Trophoblast cell (in vitro differentiated cells and primary cell): ENCODE results near the gene SNIP1.
A peak's percentile ranks its signal among the peaks of the same experiment; 100 is the strongest.

Experiments
- DNase-seq, 2 donors: peaks; one replicate each; pipeline ENCODE4 v3.0.0-alpha.2; 2016
- H2AFZ ChIP-seq: 2 replicates; pipeline ENCODE4 v1.6.1; 2013; ENCODE audit warnings: low read length, moderate library complexity, mild to moderate bottlenecking; ENCODE audit not compliant: insufficient read depth, poor library complexity
- H2AK5ac ChIP-seq: 2 replicates; pipeline ENCODE4 v1.6.1; 2013; ENCODE audit warnings: mild to moderate bottlenecking, low read length
- H2BK120ac ChIP-seq: 2 replicates; pipeline ENCODE4 v1.6.1; 2013; ENCODE audit warnings: low read length, mild to moderate bottlenecking, moderate library complexity; ENCODE audit not compliant: insufficient read depth, poor library complexity
- H2BK12ac ChIP-seq: 2 replicates; pipeline ENCODE4 v1.6.1; 2013; ENCODE audit warnings: mild to moderate bottlenecking, low read length, moderate library complexity
- H2BK5ac ChIP-seq: 2 replicates; pipeline ENCODE4 v1.6.1; 2013; ENCODE audit warnings: low read length, low read depth, moderate library complexity, mild to moderate bottlenecking; ENCODE audit not compliant: poor library complexity
- H3K14ac ChIP-seq: 2 replicates; pipeline ENCODE4 v1.6.1; 2013; ENCODE audit warnings: mild to moderate bottlenecking, low read length
- H3K18ac ChIP-seq: 2 replicates; pipeline ENCODE4 v1.6.1; 2013; ENCODE audit warnings: mild to moderate bottlenecking, low read length
- H3K23ac ChIP-seq: 2 replicates; pipeline ENCODE4 v1.6.1; 2013; ENCODE audit warnings: low read length
- H3K27ac ChIP-seq: 2 replicates; pipeline ENCODE4 v1.5.1; 2013; ENCODE audit warnings: low read depth, mild to moderate bottlenecking, inconsistent platforms, low read length, moderate library complexity
- H3K27me3 ChIP-seq: 2 replicates; pipeline ENCODE4 v1.6.1; 2013; ENCODE audit warnings: inconsistent platforms, mild to moderate bottlenecking, low read length, moderate library complexity; ENCODE audit not compliant: insufficient read depth
- H3K36me3 ChIP-seq, 2 experiments: 1 replicate in 1 of 2; 2 replicates in 1 of 2; pipeline ENCODE4 v1.6.1; 2013; ENCODE audit warnings: low read length in 2 of 2, mild to moderate bottlenecking in 2 of 2, moderate library complexity in 1 of 2; ENCODE audit not compliant: insufficient read depth in 2 of 2, control insufficient read depth in 1 of 2
- H3K4ac ChIP-seq: 2 replicates; pipeline ENCODE4 v1.6.1; 2013; ENCODE audit warnings: low read depth, mild to moderate bottlenecking, low read length, moderate library complexity
- H3K4me1 ChIP-seq, 2 experiments: 1 replicate in 1 of 2; 2 replicates in 1 of 2; pipeline ENCODE4 v1.6.1; 2013; ENCODE audit warnings: low read length in 2 of 2, mild to moderate bottlenecking in 2 of 2, moderate library complexity in 1 of 2; ENCODE audit not compliant: insufficient read depth in 2 of 2, control insufficient read depth in 1 of 2
- H3K4me2 ChIP-seq: 2 replicates; pipeline ENCODE4 v1.6.1; 2013; ENCODE audit warnings: inconsistent platforms, mild to moderate bottlenecking, low read length, moderate library complexity
- H3K4me3 ChIP-seq: 2 replicates; pipeline ENCODE4 v1.5.1; 2013; ENCODE audit warnings: mild to moderate bottlenecking, low read depth, low read length, inconsistent platforms
- H3K79me1 ChIP-seq: one replicate; pipeline ENCODE4 v1.6.1; 2013; ENCODE audit warnings: low read length
- H3K79me2 ChIP-seq: 2 replicates; pipeline ENCODE4 v1.6.1; 2013; ENCODE audit warnings: low read length, mild to moderate bottlenecking; ENCODE audit not compliant: control insufficient read depth, insufficient read depth, poor library complexity
- H3K9ac ChIP-seq: 2 replicates; pipeline ENCODE4 v1.6.1; 2013; ENCODE audit warnings: mild to moderate bottlenecking, low read length
- H3K9me3 ChIP-seq: 2 replicates; pipeline ENCODE4 v1.6.1; 2013; ENCODE audit warnings: low read depth, mild to moderate bottlenecking, control low read depth, inconsistent platforms, low read length; ENCODE audit not compliant: insufficient read depth
- H4K12ac ChIP-seq: 2 replicates; pipeline ENCODE4 v1.6.1; 2013; ENCODE audit warnings: low read depth, mild to moderate bottlenecking, low read length, moderate library complexity
- H4K8ac ChIP-seq: 2 replicates; pipeline ENCODE4 v1.6.1; 2013; ENCODE audit warnings: low read depth, mild to moderate bottlenecking, low read length, moderate library complexity
- H4K91ac ChIP-seq: one replicate; pipeline ENCODE4 v1.6.1; 2013; ENCODE audit warnings: low read depth, mild to moderate bottlenecking, low read length, moderate library complexity
- WGBS: extraction: QIAGEN DNeasy Blood & Tissue Kit; methylation state at CpG from one replicate; pipeline ENCODE4 v1.1.7; 2013; ENCODE audit warnings: missing lambda C conversion rate; ENCODE audit not compliant: insufficient read length, insufficient coverage; ENCODE audit errors: extremely low coverage; 5-methylcytosine and 5-hydroxymethylcytosine counted together

SNIP1 gene

DNA sequence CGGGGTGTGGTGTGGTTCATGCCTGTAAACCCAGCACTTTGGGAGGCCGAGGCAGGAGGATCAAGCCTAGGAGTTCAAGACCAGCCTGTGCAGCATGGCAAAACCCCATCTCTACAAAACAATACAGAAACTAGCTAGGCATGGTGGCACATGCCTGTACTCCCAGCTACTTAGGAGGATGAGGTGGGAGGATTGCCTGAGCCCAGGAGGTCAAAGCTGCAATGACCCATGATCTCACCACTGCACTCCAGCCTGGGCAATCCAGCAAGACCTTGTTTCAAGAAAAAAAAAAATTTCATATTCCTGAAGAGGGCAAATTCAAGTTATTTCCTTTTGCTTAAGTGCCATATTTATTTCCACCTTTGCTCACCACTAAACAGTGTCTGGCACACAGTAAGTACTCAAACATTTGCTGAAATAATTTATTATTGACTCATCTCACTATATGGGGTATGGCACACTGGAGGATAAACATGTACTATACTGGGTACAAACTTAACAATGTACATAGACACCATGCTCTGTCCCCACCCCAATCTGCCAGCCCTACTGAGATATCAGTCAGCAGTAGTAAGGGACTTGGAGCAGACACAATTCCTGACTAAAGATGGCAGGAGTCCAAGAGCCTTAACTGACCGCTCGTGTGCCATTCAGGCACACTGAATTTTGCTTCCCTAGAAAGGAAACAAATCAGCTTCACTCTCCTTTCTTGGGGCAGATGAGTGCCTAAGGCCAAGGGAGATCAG, 55.0 kb downstream of the SNIP1 start:
- H4K12ac ChIP-seq = no peak overlapping the region
- no peak overlapping the region for H3K4ac ChIP-seq
- H3K18ac ChIP-seq = no peak overlapping the region
- no peaks in the 10 kb centered on the region for H3K79me1 ChIP-seq
- H3K27me3 ChIP-seq = no peaks in the 10 kb centered on the region
- no peak overlapping the region for H3K27ac ChIP-seq
- no peak for DNase-seq
- no peak overlapping the region for H4K8ac ChIP-seq
- H2BK120ac ChIP-seq = no peak overlapping the region
- H3K9ac ChIP-seq = no peak overlapping the region
- H2AFZ ChIP-seq = no peak overlapping the region
- H2BK12ac ChIP-seq = no peak overlapping the region
- no CpG with 5 or more reads among the region's 4 CpGs for WGBS
- peaks cover 6 to 22% of the 10 kb centered on the region in 2 experiments for H3K36me3 ChIP-seq
- H2AK5ac ChIP-seq = no peak overlapping the region
- H3K4me1 ChIP-seq = no peaks in the 10 kb centered on the region
- H2BK5ac ChIP-seq = no peak overlapping the region
- H3K4me3 ChIP-seq = no peak overlapping the region
- no peaks in the 10 kb centered on the region for H3K9me3 ChIP-seq
- H3K14ac ChIP-seq = no peak overlapping the region
- H3K79me2 ChIP-seq = no peaks in the 10 kb centered on the region
- no peak overlapping the region for H3K23ac ChIP-seq
- no peak overlapping the region for H3K4me2 ChIP-seq
- no peak overlapping the region for H4K91ac ChIP-seq

DNA sequence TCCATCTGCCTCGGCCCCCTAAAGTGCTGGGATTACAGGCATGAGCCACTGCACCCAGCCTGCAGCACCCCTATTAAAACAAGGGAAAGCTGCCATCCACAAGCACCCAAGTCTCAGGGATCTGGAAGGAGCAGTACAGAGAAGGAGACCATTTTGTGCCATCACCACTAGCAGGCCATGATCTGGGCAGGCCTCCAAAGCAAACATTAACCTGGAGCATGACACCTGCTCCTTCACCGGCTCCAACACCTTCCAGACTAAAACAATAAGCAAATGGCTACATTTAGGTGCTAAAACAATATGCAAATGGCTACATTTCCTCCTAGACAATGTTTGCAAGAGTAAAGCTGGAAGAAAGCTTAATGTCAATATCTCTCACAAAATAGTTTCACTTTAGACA, 56.3 kb downstream of the SNIP1 start:
- Histone ChIP-seq H3K79me1 (no peaks in the 10 kb centered on the region), H4K8ac (no peak overlapping the region), H3K14ac (no peak overlapping the region), H3K9me3 (no peaks in the 10 kb centered on the region), H3K79me2 (no peaks in the 10 kb centered on the region), H2AFZ (no peak overlapping the region), H3K4me1 (no peaks in the 10 kb centered on the region), H4K12ac (no peak overlapping the region), H3K4ac (no peak overlapping the region), H3K4me2 (no peak overlapping the region), H2BK120ac (no peak overlapping the region), H3K18ac (no peak overlapping the region), H3K23ac (no peak overlapping the region), H4K91ac (no peak overlapping the region), H2BK5ac (no peak overlapping the region), H3K27ac (no peak overlapping the region), H3K9ac (peak overlapping the region; percentile 7), H2AK5ac (no peak overlapping the region), H2BK12ac (no peak overlapping the region), H3K27me3 (no peaks in the 10 kb centered on the region), H3K4me3 (no peak overlapping the region), H3K36me3 (peaks cover 8 to 24% of the 10 kb centered on the region in 2 experiments)
- WGBS = no CpG with 5 or more reads among the region's 2 CpGs
- DNase-seq = no peak

DNA sequence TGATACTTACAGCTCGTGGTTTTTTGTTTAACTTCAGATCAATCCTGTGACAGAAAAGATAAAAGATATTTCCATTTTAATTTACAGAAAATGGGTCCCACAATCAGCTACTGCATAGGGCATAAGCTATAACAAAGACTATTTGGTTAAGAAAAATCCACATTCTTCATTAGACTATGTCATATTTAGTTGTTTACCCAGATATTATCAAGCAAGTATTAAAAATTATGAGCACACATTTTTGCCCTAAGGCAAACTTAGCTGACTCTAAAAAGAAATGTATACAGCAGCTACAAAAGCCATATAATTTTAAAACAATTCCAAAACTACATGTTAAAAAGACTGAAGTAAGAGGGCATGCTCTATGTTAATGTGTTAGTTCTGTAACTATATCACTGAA, 58.2 kb downstream of the SNIP1 start:
- no peak overlapping the region for H2BK120ac ChIP-seq
- no peak overlapping the region for H3K23ac ChIP-seq
- no peaks in the 10 kb centered on the region for H3K27me3 ChIP-seq
- peaks cover 13 to 26% of the 10 kb centered on the region in 2 experiments for H3K36me3 ChIP-seq
- no peak overlapping the region for H3K18ac ChIP-seq
- no peak overlapping the region for H3K4ac ChIP-seq
- no peak overlapping the region for H2AK5ac ChIP-seq
- no peak overlapping the region for H4K8ac ChIP-seq
- no peak overlapping the region for H2BK12ac ChIP-seq
- no peak overlapping the region for H4K91ac ChIP-seq
- no peak overlapping the region for H3K27ac ChIP-seq
- no peak overlapping the region for H3K14ac ChIP-seq
- no peak overlapping the region for H3K9ac ChIP-seq
- no peak overlapping the region for H3K4me3 ChIP-seq
- H3K79me2 ChIP-seq = no peaks in the 10 kb centered on the region
- H3K9me3 ChIP-seq = no peaks in the 10 kb centered on the region
- no peaks in the 10 kb centered on the region for H3K79me1 ChIP-seq
- no peaks in the 10 kb centered on the region for H3K4me1 ChIP-seq
- no peak overlapping the region for H2AFZ ChIP-seq
- H3K4me2 ChIP-seq = no peak overlapping the region
- H4K12ac ChIP-seq = no peak overlapping the region
- no peak for DNase-seq
- no CpG with 5 or more reads among the region's 1 CpG for WGBS
- no peak overlapping the region for H2BK5ac ChIP-seq

DNA sequence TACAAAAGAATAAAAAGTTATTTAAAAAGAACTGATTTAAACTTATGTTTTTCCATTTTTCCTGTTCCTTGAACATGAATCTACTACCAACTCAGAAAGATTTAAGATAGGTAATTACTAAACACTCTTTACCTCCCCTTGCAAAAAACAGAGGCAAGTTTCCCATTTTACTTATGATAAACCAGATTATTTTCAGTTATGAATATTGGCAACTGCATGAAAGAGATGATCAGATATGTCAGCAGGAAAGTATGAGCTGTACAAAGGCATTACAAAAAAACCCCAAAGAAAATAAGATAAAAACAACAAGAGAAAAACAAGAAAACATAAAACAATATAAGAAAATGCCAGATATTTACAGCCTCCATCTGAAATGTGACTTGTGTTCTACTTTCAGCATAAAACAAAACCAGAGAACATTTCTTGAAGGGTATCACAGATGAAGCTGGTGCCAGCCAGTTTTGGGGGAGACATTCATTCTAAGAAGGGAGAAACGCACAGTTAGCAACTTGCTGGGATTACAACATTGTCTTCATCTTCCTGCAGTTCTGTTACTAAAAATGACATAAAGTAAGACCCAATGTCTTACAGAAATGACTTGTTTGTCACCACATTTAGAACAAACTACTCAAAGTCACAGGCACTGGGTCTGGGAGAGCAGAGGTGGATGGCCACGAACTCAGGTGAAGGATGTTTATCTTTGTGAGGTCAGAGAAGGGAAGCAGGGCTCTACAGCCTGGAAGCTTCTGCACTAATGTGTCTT, 60.6 kb downstream of the SNIP1 start:
- no CpG with 5 or more reads among the region's 2 CpGs for WGBS
- H3K18ac ChIP-seq = no peak overlapping the region
- H3K79me1 ChIP-seq = no peaks in the 10 kb centered on the region
- no peak overlapping the region for H2BK120ac ChIP-seq
- H4K91ac ChIP-seq = no peak overlapping the region
- no peaks in the 10 kb centered on the region for H3K9me3 ChIP-seq
- H2AFZ ChIP-seq = no peak overlapping the region
- no peaks in the 10 kb centered on the region for H3K79me2 ChIP-seq
- H3K4me2 ChIP-seq = no peak overlapping the region
- H3K4me3 ChIP-seq = no peak overlapping the region
- H2BK5ac ChIP-seq = no peak overlapping the region
- H3K14ac ChIP-seq = no peak overlapping the region
- peaks cover 17 to 22% of the 10 kb centered on the region in 2 experiments for H3K36me3 ChIP-seq
- no peak overlapping the region for H3K23ac ChIP-seq
- H2BK12ac ChIP-seq = no peak overlapping the region
- no peak for DNase-seq
- no peak overlapping the region for H3K4ac ChIP-seq
- H2AK5ac ChIP-seq = no peak overlapping the region
- no peaks in the 10 kb centered on the region for H3K27me3 ChIP-seq
- no peaks in the 10 kb centered on the region for H3K4me1 ChIP-seq
- no peak overlapping the region for H3K27ac ChIP-seq
- H3K9ac ChIP-seq = no peak overlapping the region
- H4K8ac ChIP-seq = no peak overlapping the region
- H4K12ac ChIP-seq = no peak overlapping the region
